Gastrocnemius medialis (tissue), 4 donors: Measurements from ENCODE around the gene BTRC. TPM values are rescaled to one million over a fixed set of nuclear protein-coding genes. Genes with fewer than 3 reads are reported as not detected.
A peak's percentile ranks its signal among the peaks of the same experiment; 100 is the strongest.

Source experiments
- ATAC-seq, 2 donors: fragments of 150-250 bp; one replicate each; pipeline ENCODE4 v1.9.1; 2016
- DNase-seq, 2 donors: peaks; one replicate each; pipeline ENCODE4 v3.0.0-alpha.2; 2019
- H3K27ac ChIP-seq, 4 donors: fragments of 200-600 bp; sonication (generic); 1 replicate in 1 of 4; 2 replicates in 3 of 4; pipeline ENCODE4 v1.5.1; 2016 to 2018; ENCODE audit warnings: mild to moderate bottlenecking in 2 of 4, moderate library complexity in 1 of 4
- H3K27me3 ChIP-seq, 3 donors: fragments of 200-600 bp; sonication (generic) in 2 of 3; 1 replicate in 1 of 3; 2 replicates in 2 of 3; pipeline versions ENCODE4 v1.5.1 to v1.6.0; 2016 to 2019; ENCODE audit warnings: mild to moderate bottlenecking in 1 of 3, moderate library complexity in 1 of 3
- H3K36me3 ChIP-seq, 2 donors: fragments of 200-600 bp; sonication (generic) in 1 of 2; one replicate each; pipeline ENCODE4 v1.5.1; 2017 to 2018
- H3K4me1 ChIP-seq, 2 donors: fragments of 200-600 bp; sonication (generic) in 1 of 2; one replicate each; pipeline ENCODE4 v1.5.1; 2016 to 2017; ENCODE audit warnings: mild to moderate bottlenecking in 2 of 2
- H3K4me3 ChIP-seq, 4 donors: fragments of 200-600 bp; sonication (generic) in 3 of 4; 1 replicate in 1 of 4; 2 replicates in 3 of 4; pipeline ENCODE4 v1.5.1; 2016 to 2019; ENCODE audit warnings: mild to moderate bottlenecking in 2 of 4
- H3K9me3 ChIP-seq, 3 donors: fragments of 200-600 bp; sonication (generic) in 2 of 3; 1 replicate in 1 of 3; 2 replicates in 2 of 3; pipeline ENCODE4 v1.5.1; 2016 to 2019
- POLR2A ChIP-seq, 2 donors: fragments of 450-650 bp; IDR thresholded peaks; one replicate each; pipeline ENCODE4 v1.6.1; 2017; ENCODE audit warnings: antibody characterized with exemption in 2 of 2, mild to moderate bottlenecking in 2 of 2, moderate library complexity in 2 of 2
- in situ Hi-C, 4 donors: fragments of 200-750 bp; cut with MboI; loops; one replicate each; pipeline versions ENCODE4 v1.15.0 to v1.8.0; 2017; ENCODE audit warnings: low sequenced_read_pairs in 4 of 4
- intact Hi-C: fragments of 100-400 bp; cut with DNase I; formaldehyde crosslinking; loops from one replicate; pipeline ENCODE4 v1.15.1; 2023; ENCODE audit warnings: low total_unique reads
- total RNA-seq, 4 donors: library from RNA; depleted of rRNA; stranded (reverse); fragments of >200 nt; gene quantifications; one replicate each; pipeline versions ENCODE4 v1.1.0 to v1.2.3, GENCODE V29; 2016
- TF ChIP-seq, protein P1 (sequence below), 5 experiments: fragments of 450-650 bp in 3 of 5; fragments of 200-600 bp in 2 of 5; sonication (generic) in 2 of 5; IDR thresholded peaks in 4 of 5; conservative IDR thresholded peaks in 1 of 5; 1 replicate in 4 of 5; 2 replicates in 1 of 5; pipeline ENCODE4 v1.5.1; 2016 to 2019; ENCODE audit warnings: antibody characterized with exemption in 5 of 5, mild to moderate bottlenecking in 3 of 5, moderate library complexity in 3 of 5

The BTRC gene
- total RNA-seq, 4 donors from 2014 or later = 8.7 to 17.3 (median 12.6) TPM

DNA sequence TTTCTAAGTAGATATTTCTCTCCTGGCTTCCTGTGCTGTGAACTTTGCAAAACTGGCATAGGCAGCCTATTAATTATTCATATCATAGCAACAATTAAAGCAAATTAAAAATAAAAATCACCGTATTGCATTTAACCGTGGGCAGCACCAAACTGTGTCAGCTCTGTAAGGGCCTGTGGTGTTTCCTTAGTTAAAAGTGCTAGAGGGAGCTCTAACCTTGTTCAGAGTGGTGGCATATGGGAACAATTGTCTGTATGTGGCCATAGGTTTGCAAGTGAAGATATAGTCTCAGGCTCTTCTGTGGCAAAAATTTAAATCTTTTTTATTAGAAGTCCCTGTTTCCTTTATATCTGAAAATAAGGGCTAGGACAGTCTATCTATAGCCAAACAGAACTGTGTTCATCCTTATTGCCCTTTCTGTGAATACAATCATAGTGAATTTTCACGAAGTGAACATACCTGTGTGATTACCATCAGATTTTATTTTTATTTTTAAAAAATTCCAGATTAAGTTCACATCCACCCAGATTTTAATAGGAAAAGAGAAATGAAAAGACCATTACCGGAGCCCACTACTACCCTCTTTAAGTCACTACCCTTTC, 141.5 kb downstream of the BTRC start:
- no peak overlapping the region for H3K27ac ChIP-seq
- in situ Hi-C loops = no loop called here
- intact Hi-C loops = no loop called here
- peaks cover 0 to 6% of the 10 kb centered on the region in 2 donors for H3K4me1 ChIP-seq
- no peaks in the 10 kb centered on the region for H3K9me3 ChIP-seq
- H3K27me3 ChIP-seq = no peaks in the 10 kb centered on the region
- H3K36me3 ChIP-seq = no peaks in the 10 kb centered on the region
- TF ChIP-seq, protein P1, sequence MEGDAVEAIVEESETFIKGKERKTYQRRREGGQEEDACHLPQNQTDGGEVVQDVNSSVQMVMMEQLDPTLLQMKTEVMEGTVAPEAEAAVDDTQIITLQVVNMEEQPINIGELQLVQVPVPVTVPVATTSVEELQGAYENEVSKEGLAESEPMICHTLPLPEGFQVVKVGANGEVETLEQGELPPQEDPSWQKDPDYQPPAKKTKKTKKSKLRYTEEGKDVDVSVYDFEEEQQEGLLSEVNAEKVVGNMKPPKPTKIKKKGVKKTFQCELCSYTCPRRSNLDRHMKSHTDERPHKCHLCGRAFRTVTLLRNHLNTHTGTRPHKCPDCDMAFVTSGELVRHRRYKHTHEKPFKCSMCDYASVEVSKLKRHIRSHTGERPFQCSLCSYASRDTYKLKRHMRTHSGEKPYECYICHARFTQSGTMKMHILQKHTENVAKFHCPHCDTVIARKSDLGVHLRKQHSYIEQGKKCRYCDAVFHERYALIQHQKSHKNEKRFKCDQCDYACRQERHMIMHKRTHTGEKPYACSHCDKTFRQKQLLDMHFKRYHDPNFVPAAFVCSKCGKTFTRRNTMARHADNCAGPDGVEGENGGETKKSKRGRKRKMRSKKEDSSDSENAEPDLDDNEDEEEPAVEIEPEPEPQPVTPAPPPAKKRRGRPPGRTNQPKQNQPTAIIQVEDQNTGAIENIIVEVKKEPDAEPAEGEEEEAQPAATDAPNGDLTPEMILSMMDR (IDR thresholded peaks at IDR 0.05 in 4 of 5, conservative IDR thresholded peaks at IDR 0.05 in 1 of 5) = no peak
- no peak for TF ChIP-seq POLR2A (IDR thresholded peaks at IDR 0.05)
- ATAC-seq = peak in 1 of 2 donors; percentile 61
- DNase-seq = no peak
- no peak overlapping the region for H3K4me3 ChIP-seq

DNA sequence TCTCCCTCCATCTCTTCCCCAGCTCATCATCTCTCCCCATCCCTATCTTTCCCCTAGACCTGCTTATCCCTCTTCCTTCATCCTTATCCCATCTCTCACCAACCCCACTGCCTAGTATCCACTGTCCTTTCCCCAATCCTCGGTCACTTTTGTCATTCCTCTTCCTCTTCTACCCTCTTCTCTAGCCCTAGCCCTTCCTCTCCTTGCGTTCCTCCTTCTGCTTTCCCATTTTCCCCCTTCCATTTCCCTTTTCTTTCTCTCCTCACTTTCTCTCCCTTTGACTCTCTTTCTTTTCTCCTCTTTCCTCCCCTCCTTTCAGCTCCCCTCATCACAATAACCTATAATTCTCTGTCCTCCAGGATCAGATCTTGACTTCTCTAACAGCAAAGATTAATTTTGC, 150.5 kb downstream of the BTRC start:
- intact Hi-C loops = no loop called here
- H3K27me3 ChIP-seq = no peaks in the 10 kb centered on the region
- ATAC-seq = no peak
- no peaks in the 10 kb centered on the region for H3K36me3 ChIP-seq
- TF ChIP-seq, protein P1 (IDR thresholded peaks at IDR 0.05 in 4 of 5, conservative IDR thresholded peaks at IDR 0.05 in 1 of 5) = no peak
- TF ChIP-seq POLR2A (IDR thresholded peaks at IDR 0.05) = no peak
- no peak overlapping the region for H3K4me3 ChIP-seq
- no peak overlapping the region for H3K27ac ChIP-seq
- in situ Hi-C loops = no loop called here
- no peak for DNase-seq
- no peaks in the 10 kb centered on the region for H3K4me1 ChIP-seq
- H3K9me3 ChIP-seq = no peaks in the 10 kb centered on the region

DNA sequence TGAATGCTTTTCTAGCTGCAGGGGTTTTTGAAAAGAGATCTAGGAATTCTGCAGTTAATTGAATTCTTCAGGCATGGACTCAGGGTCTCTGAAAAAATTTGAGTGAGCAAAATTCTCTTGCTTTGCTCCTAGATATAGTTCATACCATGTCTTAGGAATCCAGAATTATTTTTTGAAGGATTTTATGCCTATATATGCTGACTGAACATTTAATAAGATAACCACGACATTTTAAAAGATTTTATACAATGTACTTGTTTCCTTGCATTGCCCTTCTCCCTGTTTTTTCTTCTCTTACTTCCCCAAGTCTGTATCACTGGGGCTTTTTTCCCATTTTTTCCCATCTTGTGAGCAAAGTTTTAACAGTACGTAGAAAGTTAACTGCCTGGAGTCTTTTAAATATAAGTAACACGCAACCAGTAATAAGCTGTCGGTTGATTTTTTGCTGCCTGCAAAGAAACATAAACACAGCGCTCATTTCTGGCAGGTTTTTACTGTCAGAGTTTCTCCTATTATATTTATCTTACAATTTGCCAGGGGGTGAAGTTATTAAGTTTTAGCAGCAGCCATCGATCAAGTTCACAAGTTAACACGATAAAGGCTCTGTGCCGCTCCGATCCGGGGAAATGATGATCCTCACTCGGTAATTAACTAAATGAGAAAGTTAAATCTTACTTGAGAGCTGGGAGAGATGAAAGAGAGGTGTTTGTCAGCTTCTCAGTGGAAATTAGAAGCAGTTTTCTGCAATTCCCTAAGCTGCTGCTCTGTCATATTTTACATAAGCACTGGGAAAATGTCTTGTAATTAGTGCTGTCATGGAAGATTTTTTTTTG, 153.1 kb downstream of the BTRC start:
- H3K27ac ChIP-seq = no peak overlapping the region
- DNase-seq = no peak
- H3K4me3 ChIP-seq = no peak overlapping the region
- TF ChIP-seq, protein P1 (IDR thresholded peaks at IDR 0.05 in 4 of 5, conservative IDR thresholded peaks at IDR 0.05 in 1 of 5) = no peak
- TF ChIP-seq POLR2A (IDR thresholded peaks at IDR 0.05) = no peak
- in situ Hi-C loops = no loop called here
- no peaks in the 10 kb centered on the region for H3K36me3 ChIP-seq
- H3K27me3 ChIP-seq = no peaks in the 10 kb centered on the region
- no peak for ATAC-seq
- intact Hi-C loops = no loop called here
- no peaks in the 10 kb centered on the region for H3K9me3 ChIP-seq
- H3K4me1 ChIP-seq = no peaks in the 10 kb centered on the region

DNA sequence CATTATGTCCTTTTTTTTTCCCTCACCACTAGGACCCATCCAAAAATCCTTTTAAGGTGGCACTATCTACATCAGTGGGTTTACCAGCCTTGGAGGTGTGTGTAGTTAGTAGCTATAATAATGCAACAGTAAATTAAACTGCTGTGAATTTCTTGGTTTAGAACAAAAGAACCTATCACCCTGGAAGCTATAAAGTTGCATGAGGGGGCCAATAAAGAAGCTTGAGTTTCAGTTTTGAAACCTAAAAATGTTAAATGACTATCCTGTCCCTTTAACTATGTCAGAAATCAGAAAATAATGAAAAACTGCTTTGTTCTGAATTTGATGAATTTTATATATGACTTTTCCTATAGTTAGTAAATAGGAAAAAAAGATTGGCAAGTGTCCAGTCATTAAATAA, 153.9 kb downstream of the BTRC start:
- Histone ChIP-seq H3K27ac (no peak overlapping the region), H3K27me3 (no peaks in the 10 kb centered on the region), H3K36me3 (no peaks in the 10 kb centered on the region), H3K4me1 (no peaks in the 10 kb centered on the region), H3K9me3 (no peaks in the 10 kb centered on the region), H3K4me3 (no peak overlapping the region)
- in situ Hi-C loops = no loop called here
- DNase-seq (no peak), ATAC-seq (no peak)
- no peak for TF ChIP-seq POLR2A (IDR thresholded peaks at IDR 0.05)
- TF ChIP-seq, protein P1 (IDR thresholded peaks at IDR 0.05 in 4 of 5, conservative IDR thresholded peaks at IDR 0.05 in 1 of 5) = no peak
- intact Hi-C loops = no loop called here
